Subcutaneous abdominal adipose tissue (tissue), 5 donors: Measurements from ENCODE around the gene CDKL2.

Source experiments
- H3K27ac ChIP-seq: one replicate; pipeline ENCODE4 v1.7.0; 2013; ENCODE audit warnings: low read depth, mild to moderate bottlenecking, inconsistent platforms, low read length, moderate library complexity
- H3K27me3 ChIP-seq, 5 donors: one replicate each; pipeline ENCODE4 v1.7.0; 2013; ENCODE audit warnings: low read length in 5 of 5, inconsistent platforms in 1 of 5; ENCODE audit not compliant: control insufficient read depth in 5 of 5, insufficient read depth in 4 of 5
- H3K36me3 ChIP-seq, 5 donors: one replicate each; pipeline ENCODE4 v1.7.0; 2013; ENCODE audit warnings: low read length in 5 of 5; ENCODE audit not compliant: control insufficient read depth in 5 of 5, insufficient read depth in 5 of 5
- H3K4me1 ChIP-seq, 5 donors: one replicate each; pipeline ENCODE4 v1.7.0; 2013; ENCODE audit warnings: low read length in 5 of 5, mild to moderate bottlenecking in 3 of 5, moderate library complexity in 1 of 5; ENCODE audit not compliant: control insufficient read depth in 5 of 5, insufficient read depth in 5 of 5
- H3K4me3 ChIP-seq, 5 donors: one replicate each; pipeline ENCODE4 v1.7.0; 2013; ENCODE audit warnings: low read length in 5 of 5, low read depth in 1 of 5
- H3K9ac ChIP-seq, 5 donors: one replicate each; pipeline ENCODE4 v1.7.0; 2013; ENCODE audit warnings: low read length in 5 of 5, mild to moderate bottlenecking in 4 of 5, moderate library complexity in 3 of 5
- H3K9me3 ChIP-seq, 5 donors: one replicate each; pipeline ENCODE4 v1.7.0; 2013; ENCODE audit warnings: low read length in 5 of 5; ENCODE audit not compliant: control insufficient read depth in 5 of 5
- donor health status: healthy.
- donor health status: healthy.
- donor health status: healthy.
- donor health status: healthy.
- donor health status: healthy.

Gene CDKL2

GRCh38 chr4:75644095-75644494 is 13.8 kb upstream of the CDKL2 start:
- Histone ChIP-seq H3K9ac (no peak overlapping the region), H3K36me3 (peaks cover 45 to 61% (median 50%) of the 10 kb centered on the region in 5 donors), H3K9me3 (no peaks in the 10 kb centered on the region), H3K4me3 (no peak overlapping the region), H3K27me3 (no peaks in the 10 kb centered on the region), H3K4me1 (no peaks in the 10 kb centered on the region), H3K27ac (no peak overlapping the region)

GRCh38 chr4:75643651-75644050 is 13.3 kb upstream of the CDKL2 start:
- no peak overlapping the region for H3K9ac ChIP-seq
- H3K4me1 ChIP-seq, result no peaks in the 10 kb centered on the region
- H3K36me3 ChIP-seq, result peaks cover 41 to 57% (median 48%) of the 10 kb centered on the region in 5 donors
- H3K4me3 ChIP-seq, result no peak overlapping the region
- H3K27ac ChIP-seq, result no peak overlapping the region
- H3K9me3 ChIP-seq, result no peaks in the 10 kb centered on the region
- no peaks in the 10 kb centered on the region for H3K27me3 ChIP-seq

- H3K36me3 ChIP-seq, result peaks cover 3 to 12% (median 7%) of the 10 kb centered on the region in 5 donors
- no peak overlapping the region for H3K9ac ChIP-seq
- no peak overlapping the region for H3K4me3 ChIP-seq
- H3K9me3 ChIP-seq, result no peaks in the 10 kb centered on the region
- no peaks in the 10 kb centered on the region for H3K27me3 ChIP-seq
- no peak overlapping the region for H3K27ac ChIP-seq
- no peaks in the 10 kb centered on the region for H3K4me1 ChIP-seq
Observed at GRCh38 chr4:75639124-75639695, 8.9 kb upstream of the CDKL2 start.

GRCh38 chr4:75637827-75638226 is 7.5 kb upstream of the CDKL2 start:
- no peak overlapping the region for H3K9ac ChIP-seq
- no peak overlapping the region for H3K4me3 ChIP-seq
- H3K27ac ChIP-seq, result no peak overlapping the region
- H3K9me3 ChIP-seq, result no peaks in the 10 kb centered on the region
- H3K36me3 ChIP-seq, result peaks cover 0 to 2% (median 0%) of the 10 kb centered on the region in 5 donors
- H3K4me1 ChIP-seq, result no peaks in the 10 kb centered on the region
- H3K27me3 ChIP-seq, result no peaks in the 10 kb centered on the region

- Histone ChIP-seq H3K36me3 (no peaks in the 10 kb centered on the region), H3K9ac (no peak overlapping the region), H3K27me3 (no peaks in the 10 kb centered on the region), H3K4me1 (no peaks in the 10 kb centered on the region), H3K4me3 (no peak overlapping the region), H3K27ac (no peak overlapping the region), H3K9me3 (no peaks in the 10 kb centered on the region)
Observed at GRCh38 chr4:75637176-75637575, 6.8 kb upstream of the CDKL2 start.

- Histone ChIP-seq H3K36me3 (no peaks in the 10 kb centered on the region), H3K4me3 (no peak overlapping the region), H3K9me3 (no peaks in the 10 kb centered on the region), H3K27ac (no peak overlapping the region), H3K4me1 (peaks cover 2 to 12% (median 11%) of the 10 kb centered on the region in 5 donors), H3K27me3 (no peaks in the 10 kb centered on the region), H3K9ac (no peak overlapping the region)
Observed at GRCh38 chr4:75634951-75635350, 4.6 kb upstream of the CDKL2 start.

- no peaks in the 10 kb centered on the region for H3K36me3 ChIP-seq
- no peak overlapping the region for H3K27ac ChIP-seq
- no peaks in the 10 kb centered on the region for H3K27me3 ChIP-seq
- H3K9me3 ChIP-seq, result no peaks in the 10 kb centered on the region
- no peak overlapping the region for H3K4me3 ChIP-seq
- peaks cover 2 to 14% (median 13%) of the 10 kb centered on the region in 5 donors for H3K4me1 ChIP-seq
- no peak overlapping the region for H3K9ac ChIP-seq
Observed at GRCh38 chr4:75634281-75634680, 4.0 kb upstream of the CDKL2 start.

GRCh38 chr4:75633846-75634245 is 3.5 kb upstream of the CDKL2 start:
- Histone ChIP-seq H3K27ac (no peak overlapping the region), H3K9me3 (no peaks in the 10 kb centered on the region)

GRCh38 chr4:75630937-75631329 is 605 bp upstream of the CDKL2 start:
- Histone ChIP-seq H3K4me1 (peaks cover 2 to 14% (median 13%) of the 10 kb centered on the region in 5 donors), H3K9ac (peak overlapping the region in 3 of 5 donors; percentile 62 to 78 (median 76)), H3K27me3 (no peaks in the 10 kb centered on the region), H3K4me3 (peak overlapping the region; percentile 62 to 92 (median 81)), H3K27ac (no peak overlapping the region), H3K9me3 (no peaks in the 10 kb centered on the region), H3K36me3 (no peaks in the 10 kb centered on the region)

More at GRCh38 chr4:75633846-75634245, 3.5 kb upstream of the CDKL2 start:
- no peaks in the 10 kb centered on the region for H3K36me3 ChIP-seq
- H3K4me1 ChIP-seq, result peaks cover 2 to 14% (median 13%) of the 10 kb centered on the region in 5 donors
- H3K4me3 ChIP-seq, result no peak overlapping the region
- H3K27me3 ChIP-seq, result no peaks in the 10 kb centered on the region
- H3K9ac ChIP-seq, result no peak overlapping the region

- H3K4me1 ChIP-seq, result peaks cover 2 to 14% (median 13%) of the 10 kb centered on the region in 5 donors
- H3K9me3 ChIP-seq, result no peaks in the 10 kb centered on the region
- H3K4me3 ChIP-seq, result no peak overlapping the region
- H3K27me3 ChIP-seq, result no peaks in the 10 kb centered on the region
- H3K9ac ChIP-seq, result no peak overlapping the region
- no peak overlapping the region for H3K27ac ChIP-seq
- H3K36me3 ChIP-seq, result no peaks in the 10 kb centered on the region
Observed at GRCh38 chr4:75629239-75629638, 1.1 kb downstream of the CDKL2 start.
